HepG2 (cell line): ENCODE results near the gene LHFPL2.

Experiments
- ATF3 ChIP-seq: sonication (generic); formaldehyde crosslinking; IDR thresholded peaks from 2 replicates; pipeline ENCODE4 v1.4.0; 2020; ENCODE audit warnings: missing genetic modification reagents
- NFKBIZ ChIP-seq: IDR thresholded peaks from 2 replicates; pipeline ENCODE4 v1.6.1; 2018; ENCODE audit warnings: missing genetic modification reagents, missing compliant biosample characterization
- RELA ChIP-seq: sonication (generic); formaldehyde crosslinking; IDR thresholded peaks from 2 replicates; pipeline ENCODE4 v1.4.0; 2020; ENCODE audit warnings: missing genetic modification reagents

- no peak for TF ChIP-seq NFKBIZ (CRISPR knock-in tag)
- TF ChIP-seq RELA (CRISPR knock-in tag) = no peak
- TF ChIP-seq ATF3 (CRISPR knock-in tag) = no peak
These were observed 21.4 kb downstream of the LHFPL2 start for GRCh38 chr5:78627175-78627574.
